ENCODE data around the gene PTPRQ. TPM values are rescaled to one million over a fixed set of nuclear protein-coding genes. Genes with fewer than 3 reads are reported as not detected.

PTPRQ gene
- total RNA-seq, 1 donor from 2014 or later = 0.25 TPM

DNA sequence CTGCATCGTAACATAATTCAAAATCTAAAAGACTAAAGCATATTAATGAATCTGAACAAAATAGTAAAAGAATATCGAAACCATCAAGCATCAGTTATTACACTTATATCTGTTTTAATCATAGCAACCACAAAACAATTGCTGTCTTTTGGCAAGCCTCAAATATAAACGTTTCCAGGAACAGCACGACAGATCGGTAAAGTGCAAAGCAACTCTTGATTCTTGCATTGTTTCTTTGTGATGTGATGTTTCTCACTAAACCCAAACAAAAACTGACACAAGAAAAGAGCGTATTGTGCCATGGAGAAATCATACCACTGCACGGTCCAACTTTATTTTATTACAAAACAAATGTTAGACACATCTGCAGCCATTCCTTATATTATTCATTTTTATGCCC is 254.2 kb downstream of the PTPRQ start:
- Histone ChIP-seq H3K36me3 (no peaks in the 10 kb centered on the region), H3K4me3 (no peak overlapping the region), H3K9me3 (no peaks in the 10 kb centered on the region), H3K27ac (no peak overlapping the region), H3K27me3 (no peaks in the 10 kb centered on the region), H3K4me1 (no peaks in the 10 kb centered on the region)
- intact Hi-C loops (cut with DNase I) = no loop called here
- DNase-seq (ENCODE audit: extremely low spot score in 2 of 2) = no peak
- TF ChIP-seq POLR2A (IDR thresholded peaks at IDR 0.05) = no peak
- TF ChIP-seq, protein P1, sequence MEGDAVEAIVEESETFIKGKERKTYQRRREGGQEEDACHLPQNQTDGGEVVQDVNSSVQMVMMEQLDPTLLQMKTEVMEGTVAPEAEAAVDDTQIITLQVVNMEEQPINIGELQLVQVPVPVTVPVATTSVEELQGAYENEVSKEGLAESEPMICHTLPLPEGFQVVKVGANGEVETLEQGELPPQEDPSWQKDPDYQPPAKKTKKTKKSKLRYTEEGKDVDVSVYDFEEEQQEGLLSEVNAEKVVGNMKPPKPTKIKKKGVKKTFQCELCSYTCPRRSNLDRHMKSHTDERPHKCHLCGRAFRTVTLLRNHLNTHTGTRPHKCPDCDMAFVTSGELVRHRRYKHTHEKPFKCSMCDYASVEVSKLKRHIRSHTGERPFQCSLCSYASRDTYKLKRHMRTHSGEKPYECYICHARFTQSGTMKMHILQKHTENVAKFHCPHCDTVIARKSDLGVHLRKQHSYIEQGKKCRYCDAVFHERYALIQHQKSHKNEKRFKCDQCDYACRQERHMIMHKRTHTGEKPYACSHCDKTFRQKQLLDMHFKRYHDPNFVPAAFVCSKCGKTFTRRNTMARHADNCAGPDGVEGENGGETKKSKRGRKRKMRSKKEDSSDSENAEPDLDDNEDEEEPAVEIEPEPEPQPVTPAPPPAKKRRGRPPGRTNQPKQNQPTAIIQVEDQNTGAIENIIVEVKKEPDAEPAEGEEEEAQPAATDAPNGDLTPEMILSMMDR (IDR thresholded peaks at IDR 0.05) = no peak
- no peak for TF ChIP-seq POLR2AphosphoS5 (IDR thresholded peaks at IDR 0.05; ENCODE audit: insufficient read depth in 1 of 2, low read depth in 1 of 2)

DNA sequence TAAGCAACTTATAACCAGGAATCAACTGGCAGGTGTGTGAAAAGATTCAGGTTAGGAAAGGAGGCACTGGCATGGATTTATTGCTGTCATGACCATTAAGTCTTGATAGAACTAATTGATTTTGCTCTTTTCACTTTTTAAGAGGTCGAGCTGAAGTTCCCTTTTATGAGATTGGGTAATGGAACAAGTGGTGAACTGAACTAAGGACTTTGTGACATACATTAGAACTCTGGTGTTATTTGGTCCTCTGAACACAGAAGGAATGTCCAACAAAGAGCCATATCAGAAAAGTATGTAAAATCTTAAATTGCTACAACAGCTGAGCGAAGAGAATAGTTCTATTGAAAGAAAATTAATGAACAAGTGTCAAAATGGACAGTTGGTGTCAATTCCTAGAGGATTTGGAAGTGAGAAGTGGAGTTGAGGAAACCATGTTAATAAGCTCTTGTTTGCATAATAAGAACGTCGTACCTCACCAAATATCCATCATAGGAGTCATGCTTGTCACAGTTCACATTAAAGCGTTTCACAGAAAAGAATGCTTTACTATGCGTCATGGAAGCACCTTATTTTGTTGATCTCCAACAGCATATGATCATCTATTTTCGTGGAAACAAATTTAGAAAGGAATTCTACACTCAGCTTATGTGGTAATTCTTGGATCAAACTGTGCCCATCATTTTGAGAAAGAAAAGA is 255.0 kb downstream of the PTPRQ start:
- no peak overlapping the region for H3K4me3 ChIP-seq
- no peak overlapping the region for H3K27ac ChIP-seq
- H3K36me3 ChIP-seq = no peaks in the 10 kb centered on the region
- no peaks in the 10 kb centered on the region for H3K4me1 ChIP-seq
- no peaks in the 10 kb centered on the region for H3K27me3 ChIP-seq
- no peaks in the 10 kb centered on the region for H3K9me3 ChIP-seq
- intact Hi-C loops (cut with DNase I) = no loop called here
- no peak for DNase-seq (ENCODE audit: extremely low spot score in 2 of 2)
- TF ChIP-seq POLR2AphosphoS5 (IDR thresholded peaks at IDR 0.05; ENCODE audit: insufficient read depth in 1 of 2, low read depth in 1 of 2) = no peak
- no peak for TF ChIP-seq POLR2A (IDR thresholded peaks at IDR 0.05)
- TF ChIP-seq, protein P1 (IDR thresholded peaks at IDR 0.05) = no peak

DNA sequence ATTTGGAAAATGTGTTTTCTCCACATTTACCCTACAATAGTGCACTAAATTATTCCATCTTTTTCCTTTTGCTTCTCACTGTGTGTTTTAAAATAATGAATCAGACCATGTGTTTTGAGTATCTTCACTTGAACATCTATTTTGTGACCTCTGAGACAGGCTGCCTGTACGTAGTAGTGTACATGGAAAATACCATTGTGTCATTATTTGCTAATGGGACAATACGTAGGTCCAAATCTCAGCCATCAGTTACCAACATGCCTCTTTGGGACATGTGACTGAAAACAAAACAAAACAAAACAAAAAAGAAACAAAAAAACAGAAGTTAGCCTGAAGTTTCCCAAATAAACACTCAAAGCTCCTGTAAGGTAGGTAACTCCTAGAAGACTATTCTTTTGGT is 256.3 kb downstream of the PTPRQ start:
- H3K36me3 ChIP-seq = no peaks in the 10 kb centered on the region
- H3K27ac ChIP-seq = no peak overlapping the region
- H3K4me1 ChIP-seq = no peaks in the 10 kb centered on the region
- no peaks in the 10 kb centered on the region for H3K27me3 ChIP-seq
- no peak for TF ChIP-seq POLR2AphosphoS5 (IDR thresholded peaks at IDR 0.05; ENCODE audit: insufficient read depth in 1 of 2, low read depth in 1 of 2)
- TF ChIP-seq POLR2A (IDR thresholded peaks at IDR 0.05) = no peak
- TF ChIP-seq, protein P1 (IDR thresholded peaks at IDR 0.05) = no peak
- DNase-seq (ENCODE audit: extremely low spot score in 2 of 2) = no peak
- intact Hi-C loops (cut with DNase I) = no loop called here
- H3K4me3 ChIP-seq = no peak overlapping the region
- no peaks in the 10 kb centered on the region for H3K9me3 ChIP-seq

DNA sequence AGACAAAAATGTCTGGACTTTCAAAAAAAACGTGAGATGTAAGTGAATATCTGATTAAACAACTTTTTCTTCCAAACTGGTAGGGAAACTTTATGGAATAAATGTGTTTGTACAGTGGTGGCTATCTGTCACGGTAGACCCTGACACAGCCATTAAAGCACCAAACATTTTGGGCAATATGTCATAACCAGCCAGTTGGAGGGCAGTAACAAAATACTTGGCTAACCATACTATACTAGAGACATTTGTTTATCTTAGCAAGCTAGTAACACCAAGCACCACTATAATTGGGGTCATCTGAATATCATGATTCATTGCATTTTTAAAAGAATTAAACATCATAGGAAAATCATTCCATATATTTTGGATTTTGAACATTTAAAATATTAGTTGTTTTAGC is 257.4 kb downstream of the PTPRQ start:
- TF ChIP-seq POLR2A (IDR thresholded peaks at IDR 0.05) (no peak), POLR2AphosphoS5 (IDR thresholded peaks at IDR 0.05; ENCODE audit: insufficient read depth in 1 of 2, low read depth in 1 of 2) (no peak)
- H3K4me3 ChIP-seq = no peak overlapping the region
- intact Hi-C loops (cut with DNase I) = no loop called here
- no peaks in the 10 kb centered on the region for H3K27me3 ChIP-seq
- no peaks in the 10 kb centered on the region for H3K36me3 ChIP-seq
- H3K4me1 ChIP-seq = no peaks in the 10 kb centered on the region
- H3K9me3 ChIP-seq = no peaks in the 10 kb centered on the region
- DNase-seq (ENCODE audit: extremely low spot score in 2 of 2) = no peak
- no peak overlapping the region for H3K27ac ChIP-seq

DNA sequence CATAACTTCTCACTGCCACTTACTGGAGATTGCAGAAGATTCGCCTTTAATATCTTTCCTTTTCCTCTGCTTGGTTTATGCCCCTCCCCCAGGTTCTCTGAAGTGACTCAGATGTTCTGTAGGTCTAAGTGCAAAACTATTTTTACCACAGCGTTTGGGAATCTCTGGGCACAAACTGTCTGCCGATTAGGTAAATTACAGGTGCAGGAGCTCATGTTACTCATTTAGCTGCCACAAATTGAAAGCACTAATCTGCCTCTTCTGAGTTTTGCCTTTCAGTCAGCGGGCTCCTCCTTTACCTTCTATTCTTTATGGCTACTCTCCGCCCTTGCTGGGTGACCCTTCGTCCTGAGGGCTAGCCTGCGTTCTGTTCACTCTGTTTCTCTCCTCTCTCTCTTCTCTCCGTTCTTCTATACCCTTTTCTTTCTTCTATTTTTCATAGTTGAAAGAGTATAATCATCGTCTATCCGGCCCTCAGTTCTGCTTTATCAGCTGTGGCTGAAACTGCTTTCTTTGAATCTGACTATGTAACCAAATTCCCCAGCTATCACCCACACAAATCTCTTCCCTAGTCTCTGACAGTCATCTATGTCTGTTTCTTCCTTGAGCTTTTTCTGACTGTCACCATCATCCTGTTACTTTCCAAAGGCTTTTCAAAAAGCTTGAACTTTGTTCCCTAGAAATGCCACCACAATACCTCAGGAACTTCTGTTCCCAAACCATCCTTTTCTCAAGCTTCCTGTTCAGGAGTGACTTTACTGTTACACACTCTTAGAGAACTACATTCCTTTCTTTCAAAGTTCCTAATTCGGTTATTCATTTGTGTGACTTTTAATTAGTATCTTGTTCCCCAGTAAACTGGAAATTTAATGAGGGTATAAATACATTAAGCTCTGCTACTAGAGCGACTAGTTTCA is 259.1 kb downstream of the PTPRQ start:
- Histone ChIP-seq H3K36me3 (no peaks in the 10 kb centered on the region), H3K4me3 (no peak overlapping the region), H3K27ac (no peak overlapping the region), H3K4me1 (peaks cover under 1% of the 10 kb centered on the region), H3K9me3 (no peaks in the 10 kb centered on the region), H3K27me3 (no peaks in the 10 kb centered on the region)
- no peak for DNase-seq (ENCODE audit: extremely low spot score in 2 of 2)
- TF ChIP-seq, protein P1 (IDR thresholded peaks at IDR 0.05) = no peak
- TF ChIP-seq POLR2AphosphoS5 (IDR thresholded peaks at IDR 0.05; ENCODE audit: insufficient read depth in 1 of 2, low read depth in 1 of 2) (no peak), POLR2A (IDR thresholded peaks at IDR 0.05) (no peak)
- intact Hi-C loops (cut with DNase I) = no loop called here

Measured in vagina (tissue), 2 donors.